Karpas-422 (cell line): ENCODE results near the gene CCDC57. TPM values are rescaled to one million over a fixed set of nuclear protein-coding genes. Genes with fewer than 3 reads are reported as not detected.

Experiments
- DNase-seq: peaks from one replicate; pipeline ENCODE4 v3.0.0-alpha.2; 2015
- H2AFZ ChIP-seq: fragments of 200-600 bp; sonication (generic); 2 replicates; pipeline ENCODE4 v1.6.1; 2014; ENCODE audit warnings: antibody characterized with exemption, low read length, mixed read lengths
- H3K27ac ChIP-seq: fragments of 200-600 bp; sonication (generic); 2 replicates; pipeline ENCODE4 v1.5.1; 2014; ENCODE audit warnings: mild to moderate bottlenecking, low read length, moderate library complexity
- H3K27me3 ChIP-seq: fragments of 200-600 bp; sonication (generic); 2 replicates; pipeline ENCODE4 v1.6.1; 2014; ENCODE audit warnings: low read length, mixed read lengths
- H3K36me3 ChIP-seq: fragments of 200-600 bp; sonication (generic); 2 replicates; pipeline ENCODE4 v1.6.1; 2014; ENCODE audit warnings: low read length, mixed read lengths; ENCODE audit not compliant: insufficient read depth
- H3K4me1 ChIP-seq: fragments of 200-600 bp; sonication (generic); 2 replicates; pipeline ENCODE4 v1.6.1; 2014; ENCODE audit warnings: mild to moderate bottlenecking, low read length, mixed read lengths
- H3K4me2 ChIP-seq: fragments of 200-600 bp; sonication (generic); 2 replicates; pipeline ENCODE4 v1.6.1; 2014; ENCODE audit warnings: low read length, low read depth, mild to moderate bottlenecking; ENCODE audit not compliant: poor library complexity, severe bottlenecking
- H3K4me3 ChIP-seq: fragments of 200-600 bp; sonication (generic); 2 replicates; pipeline ENCODE4 v1.5.1; 2014; ENCODE audit warnings: mild to moderate bottlenecking, antibody characterized with exemption, low read length, mixed read lengths
- H3K79me2 ChIP-seq: fragments of 200-600 bp; sonication (generic); 2 replicates; pipeline ENCODE4 v1.6.1; 2014; ENCODE audit warnings: mild to moderate bottlenecking, low read length, mixed read lengths
- H3K9ac ChIP-seq: fragments of 200-600 bp; sonication (generic); 2 replicates; pipeline ENCODE4 v1.6.0; 2014; ENCODE audit warnings: low read length
- H3K9me2 ChIP-seq: fragments of 200-600 bp; sonication (generic), shearing (Covaris generic); replicated peaks from 2 replicates; pipeline ENCODE4 v1.6.0; 2014; ENCODE audit warnings: mild to moderate bottlenecking, low read length, moderate library complexity; ENCODE audit not compliant: insufficient read depth
- H3K9me3 ChIP-seq: fragments of 300-700, 200-600 bp; sonication (generic); 2 replicates; pipeline ENCODE4 v1.6.1; 2014; ENCODE audit warnings: low read length, mixed read lengths
- H4K20me1 ChIP-seq: fragments of 200-600 bp; sonication (generic); 2 replicates; pipeline ENCODE4 v1.6.1; 2014; ENCODE audit warnings: mild to moderate bottlenecking, antibody characterized with exemption, low read length, low read depth; ENCODE audit not compliant: insufficient read depth
- total RNA-seq: library from RNA; depleted of rRNA; stranded (reverse); fragments of >200 nt; shearing (Covaris generic); gene quantifications from 2 replicates; pipeline ENCODE4 v1.2.3, GENCODE V29; 2014; ENCODE audit warnings: low replicate concordance

Gene CCDC57
- total RNA-seq, 1 experiment from 2014 or later: 31.3 TPM

GRCh38 chr17:82127704-82128103 is 84.9 kb downstream of the CCDC57 start:
- no peaks in the 10 kb centered on the region for H4K20me1 ChIP-seq
- H3K27ac ChIP-seq: no peak overlapping the region
- DNase-seq: no peak
- H3K4me3 ChIP-seq: no peak overlapping the region
- no peaks in the 10 kb centered on the region for H3K9me3 ChIP-seq
- no peaks in the 10 kb centered on the region for H3K27me3 ChIP-seq
- no peaks in the 10 kb centered on the region for H3K79me2 ChIP-seq
- no peaks in the 10 kb centered on the region for H3K4me1 ChIP-seq
- no peak overlapping the region for H2AFZ ChIP-seq
- no peaks in the 10 kb centered on the region for H3K9me2 ChIP-seq
- H3K9ac ChIP-seq: no peak overlapping the region
- no peak overlapping the region for H3K4me2 ChIP-seq
- no peaks in the 10 kb centered on the region for H3K36me3 ChIP-seq

GRCh38 chr17:82127315-82127595 is 85.4 kb downstream of the CCDC57 start:
- Histone ChIP-seq H3K9ac (no peak overlapping the region), H3K4me2 (no peak overlapping the region), H3K4me1 (no peaks in the 10 kb centered on the region), H3K27ac (no peak overlapping the region), H2AFZ (no peak overlapping the region), H3K4me3 (no peak overlapping the region), H3K9me3 (no peaks in the 10 kb centered on the region), H4K20me1 (0 out of 2 replicates have a peak, but pooled peaks cover under 1% of the 10 kb centered on the region), H3K79me2 (no peaks in the 10 kb centered on the region), H3K36me3 (no peaks in the 10 kb centered on the region), H3K9me2 (no peaks in the 10 kb centered on the region), H3K27me3 (no peaks in the 10 kb centered on the region)
- no peak for DNase-seq

- Histone ChIP-seq H2AFZ (no peak overlapping the region), H3K4me2 (no peak overlapping the region), H3K9me3 (no peaks in the 10 kb centered on the region), H3K36me3 (no peaks in the 10 kb centered on the region), H3K4me3 (no peak overlapping the region), H3K9me2 (no peaks in the 10 kb centered on the region), H4K20me1 (0 out of 2 replicates have a peak, but pooled peaks cover 3% of the 10 kb centered on the region), H3K4me1 (no peaks in the 10 kb centered on the region), H3K27me3 (no peaks in the 10 kb centered on the region), H3K9ac (no peak overlapping the region), H3K79me2 (no peaks in the 10 kb centered on the region), H3K27ac (no peak overlapping the region)
- no peak for DNase-seq
These were observed 85.9 kb downstream of the CCDC57 start for GRCh38 chr17:82126556-82127314.

- Histone ChIP-seq H3K4me3 (no peak overlapping the region), H3K9ac (no peak overlapping the region), H3K4me2 (no peak overlapping the region), H3K4me1 (no peaks in the 10 kb centered on the region), H3K9me3 (no peaks in the 10 kb centered on the region), H3K79me2 (no peaks in the 10 kb centered on the region), H3K9me2 (no peaks in the 10 kb centered on the region), H3K27me3 (no peaks in the 10 kb centered on the region), H3K27ac (no peak overlapping the region), H4K20me1 (0 out of 2 replicates have a peak, but pooled peaks cover 3% of the 10 kb centered on the region), H2AFZ (no peak overlapping the region), H3K36me3 (no peaks in the 10 kb centered on the region)
- DNase-seq: no peak
These were observed 88.5 kb downstream of the CCDC57 start for GRCh38 chr17:82124101-82124500.

GRCh38 chr17:82121660-82122629 is 90.7 kb downstream of the CCDC57 start:
- Histone ChIP-seq H3K9me2 (no peaks in the 10 kb centered on the region), H4K20me1 (0 out of 2 replicates have a peak, but pooled peaks cover 3% of the 10 kb centered on the region), H3K79me2 (no peaks in the 10 kb centered on the region), H3K9ac (no peak overlapping the region), H3K9me3 (no peaks in the 10 kb centered on the region), H3K4me1 (no peaks in the 10 kb centered on the region), H3K27me3 (no peaks in the 10 kb centered on the region), H2AFZ (no peak overlapping the region), H3K36me3 (no peaks in the 10 kb centered on the region), H3K4me3 (no peak overlapping the region), H3K4me2 (no peak overlapping the region), H3K27ac (no peak overlapping the region)
- no peak for DNase-seq

GRCh38 chr17:82121246-82121645 is 91.4 kb downstream of the CCDC57 start:
- Histone ChIP-seq H3K4me1 (no peaks in the 10 kb centered on the region), H4K20me1 (0 out of 2 replicates have a peak, but pooled peaks cover 3% of the 10 kb centered on the region), H2AFZ (no peak overlapping the region), H3K36me3 (no peaks in the 10 kb centered on the region), H3K4me2 (no peak overlapping the region), H3K27me3 (no peaks in the 10 kb centered on the region), H3K9me3 (no peaks in the 10 kb centered on the region), H3K27ac (no peak overlapping the region), H3K79me2 (no peaks in the 10 kb centered on the region), H3K4me3 (no peak overlapping the region), H3K9ac (no peak overlapping the region), H3K9me2 (no peaks in the 10 kb centered on the region)
- no peak for DNase-seq

- Histone ChIP-seq H3K9me3 (no peaks in the 10 kb centered on the region), H3K9me2 (no peaks in the 10 kb centered on the region), H3K27me3 (no peaks in the 10 kb centered on the region), H3K9ac (no peak overlapping the region), H3K79me2 (no peaks in the 10 kb centered on the region), H2AFZ (no peak overlapping the region), H3K4me2 (no peak overlapping the region), H3K27ac (no peak overlapping the region), H3K4me1 (no peaks in the 10 kb centered on the region), H3K4me3 (no peak overlapping the region), H4K20me1 (0 out of 2 replicates have a peak, but pooled peaks cover 3% of the 10 kb centered on the region), H3K36me3 (no peaks in the 10 kb centered on the region)
- DNase-seq: no peak
These were observed 92.5 kb downstream of the CCDC57 start for GRCh38 chr17:82120148-82120547.

GRCh38 chr17:82118815-82119380 is 93.7 kb downstream of the CCDC57 start:
- Histone ChIP-seq H3K9ac (no peak overlapping the region), H3K79me2 (no peaks in the 10 kb centered on the region), H3K36me3 (no peaks in the 10 kb centered on the region), H3K4me1 (no peaks in the 10 kb centered on the region), H2AFZ (no peak overlapping the region), H3K4me3 (no peak overlapping the region), H3K9me3 (no peaks in the 10 kb centered on the region), H4K20me1 (0 out of 2 replicates have a peak, but pooled peaks cover 3% of the 10 kb centered on the region), H3K4me2 (no peak overlapping the region), H3K27ac (no peak overlapping the region), H3K9me2 (no peaks in the 10 kb centered on the region), H3K27me3 (no peaks in the 10 kb centered on the region)
- DNase-seq: no peak
